Measurements from ENCODE around the gene EDC4. TPM values are rescaled to one million over a fixed set of nuclear protein-coding genes. Genes with fewer than 3 reads are reported as not detected.

The EDC4 gene
- total and polyA plus RNA-seq, 2 of the 13 experiments (the other 11 are each of a cell fraction or from before 2014, with no cell fraction given) = 51.4 to 59.1 TPM

GRCh38 chr16:67892899-67893742, 20.3 kb downstream of the EDC4 start, which contains the start of gene PSKH1 (continued):
- TF ChIP-seq ZNF687 (CRISPR knock-in tag; IDR thresholded peaks at IDR 0.05) (peak; percentile 86), MXI1 (IDR thresholded peaks at IDR 0.05; ENCODE audit: borderline replicate concordance, low read depth, low read length) (peak; percentile 61; the same call in 2 of the 3 replicates), MEIS2 (CRISPR knock-in tag; IDR thresholded peaks at IDR 0.05) (peak; percentile 29; the same call in 1 of the 2 replicates), GATA4 (IDR thresholded peaks at IDR 0.05; ENCODE audit: borderline replicate concordance, low read depth) (peak; percentile 17; the same call in 1 of the 2 replicates), ZNF589 (CRISPR knock-in tag; conservative IDR thresholded peaks at IDR 0.05) (no peak), ESRRA (CRISPR knock-in tag; IDR thresholded peaks at IDR 0.05; ENCODE audit: low read depth) (peak; percentile 57), ZFX (CRISPR knock-in tag; IDR thresholded peaks at IDR 0.05; ENCODE audit: low read depth) (peak; percentile 98), MTA1 (CRISPR knock-in tag; IDR thresholded peaks at IDR 0.05; ENCODE audit: borderline replicate concordance) (no peak; the same call in 1 of the 2 replicates), THAP8 (CRISPR knock-in tag; IDR thresholded peaks at IDR 0.05; ENCODE audit: borderline replicate concordance) (no peak), ZBTB7A (CRISPR knock-in tag; IDR thresholded peaks at IDR 0.05) (0 out of 2 replicates have a peak, but pooled peaks have one; percentile 49), CBX1 (IDR thresholded peaks at IDR 0.05; ENCODE audit: low read depth) (no peak), ISX (CRISPR knock-in tag; conservative IDR thresholded peaks at IDR 0.05) (peak; percentile 89; the same call in 1 of the 2 replicates), PAX8 (CRISPR knock-in tag; IDR thresholded peaks at IDR 0.05; ENCODE audit: borderline replicate concordance) (peak; percentile 45; the same call in 1 of the 2 replicates), ZNF605 (CRISPR knock-in tag; IDR thresholded peaks at IDR 0.05) (peak; percentile 77), ZNF546 (CRISPR knock-in tag; conservative IDR thresholded peaks at IDR 0.05) (peak; percentile 90; the same call in 1 of the 2 replicates), ZNF207 (IDR thresholded peaks at IDR 0.05; ENCODE audit: borderline replicate concordance) (no peak), HMGXB4 (CRISPR knock-in tag; IDR thresholded peaks at IDR 0.05; ENCODE audit: borderline replicate concordance in 1 of 2, low read depth in 1 of 2) (peak; percentile 49 to 68; a peak in 1 of 4 replicates), ZNF770 (CRISPR knock-in tag; IDR thresholded peaks at IDR 0.05) (peak; percentile 77; the same call in 1 of the 2 replicates), NRL (CRISPR knock-in tag; IDR thresholded peaks at IDR 0.05; ENCODE audit: borderline replicate concordance) (peak; percentile 89)
